HG02852 (cell line): ENCODE data around the gene DDX10.
"Not testable (repeated sequence)": the region's sequence is repeated elsewhere in the genome, so short reads cannot be mapped to it uniquely, and the experiment has no call there.

Source experiments
- ATAC-seq: cut with Tn5 transposase; IDR thresholded peaks from one replicate; pipeline ENCODE4 v1.9.1; 2021; ENCODE audit warnings: mild to moderate bottlenecking, moderate library complexity; ENCODE audit not compliant: unreplicated experiment

DDX10 gene

DNA sequence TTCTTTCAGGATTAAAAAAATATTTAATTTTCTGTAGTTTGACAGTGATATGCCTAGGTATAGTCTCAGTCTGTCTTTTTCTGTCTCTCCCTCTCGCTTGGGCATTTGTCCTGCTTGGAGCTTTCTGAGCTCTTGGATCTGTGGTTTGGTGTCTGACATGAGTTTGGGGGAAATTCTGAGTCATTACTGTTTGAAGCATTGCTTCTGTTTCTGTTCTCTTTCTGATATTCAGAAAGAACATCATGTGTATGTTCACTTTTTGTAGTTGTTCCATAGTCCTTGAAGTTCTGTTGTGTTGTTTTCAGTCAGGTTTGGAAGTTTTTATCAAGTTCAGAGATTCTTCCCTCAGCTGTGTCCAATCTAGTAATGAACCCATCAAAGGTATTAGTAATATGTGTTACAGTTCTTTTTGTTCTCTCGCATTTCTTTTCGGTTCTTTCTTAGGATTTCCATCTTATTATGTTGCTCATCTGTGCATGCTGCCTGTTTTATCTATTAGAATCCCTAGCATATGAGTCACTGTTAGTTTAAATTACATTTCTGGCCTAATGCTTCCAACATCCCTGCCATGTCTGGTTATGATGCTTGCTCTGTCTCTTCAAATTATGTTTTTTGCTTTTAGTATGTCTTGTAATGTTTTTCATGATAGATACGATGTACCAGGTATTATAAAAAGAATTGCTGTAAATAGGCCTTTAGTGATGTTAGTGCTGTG is 48.4 kb downstream of the DDX10 start:
- ATAC-seq, result peak; percentile 70

DNA sequence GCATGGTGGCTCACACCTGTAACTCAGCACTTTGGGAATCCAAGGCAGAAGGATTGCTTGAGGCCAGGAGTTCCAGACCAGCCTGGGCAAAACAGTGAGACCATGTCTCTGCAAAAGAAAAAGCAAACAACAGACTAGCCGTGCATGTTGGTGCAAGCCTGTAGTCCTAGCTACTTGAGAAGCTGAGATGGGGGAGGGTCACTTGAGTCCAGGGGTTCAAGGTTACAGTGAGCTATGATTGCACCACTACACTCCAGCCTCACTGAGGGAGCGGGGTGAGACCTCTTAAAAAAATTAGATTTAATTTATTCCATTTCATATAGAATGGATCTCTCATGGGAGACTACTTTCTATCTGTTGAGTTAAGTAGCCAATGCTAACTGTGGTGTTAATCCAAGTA is 50.4 kb downstream of the DDX10 start:
- ATAC-seq, result no peak

- ATAC-seq, result no peak
These were observed 53.6 kb downstream of the DDX10 start for GRCh38 chr11:108718466-108718865.

GRCh38 chr11:108724974-108725689 is 60.3 kb downstream of the DDX10 start:
- ATAC-seq, result no peak

DNA sequence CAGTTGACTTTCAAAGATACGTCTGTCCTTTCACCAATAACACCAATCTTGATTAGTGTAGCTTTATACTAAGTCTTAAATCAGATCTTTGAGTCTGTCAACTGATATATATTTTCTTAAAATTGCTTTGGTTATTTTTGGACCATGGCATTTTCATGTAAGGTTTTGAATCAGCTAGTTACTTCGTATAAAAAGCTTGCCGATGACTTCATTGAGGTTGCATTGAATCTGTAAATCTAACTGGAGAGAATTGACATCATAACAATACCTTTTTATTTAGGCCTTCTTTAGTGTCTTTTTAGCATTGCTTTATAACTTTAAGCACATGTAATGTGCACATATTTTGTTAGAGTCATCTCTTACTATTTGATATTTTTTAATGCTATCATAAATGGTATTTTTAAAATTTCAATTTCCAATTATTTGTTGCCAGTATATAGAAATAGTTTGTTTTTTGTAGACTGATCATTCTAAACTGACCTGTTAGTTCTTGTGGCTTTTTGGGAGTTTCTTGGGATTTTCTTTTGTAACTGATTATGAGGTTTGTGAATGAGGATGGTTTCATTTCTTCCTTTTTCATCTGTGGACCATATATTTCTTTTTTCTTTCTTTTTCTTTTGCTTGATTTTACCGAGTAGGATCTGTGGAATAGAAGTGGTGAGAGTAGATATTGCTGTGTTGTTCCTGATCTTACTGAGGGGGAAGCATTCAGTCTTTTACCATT is 61.4 kb downstream of the DDX10 start:
- no peak for ATAC-seq

DNA sequence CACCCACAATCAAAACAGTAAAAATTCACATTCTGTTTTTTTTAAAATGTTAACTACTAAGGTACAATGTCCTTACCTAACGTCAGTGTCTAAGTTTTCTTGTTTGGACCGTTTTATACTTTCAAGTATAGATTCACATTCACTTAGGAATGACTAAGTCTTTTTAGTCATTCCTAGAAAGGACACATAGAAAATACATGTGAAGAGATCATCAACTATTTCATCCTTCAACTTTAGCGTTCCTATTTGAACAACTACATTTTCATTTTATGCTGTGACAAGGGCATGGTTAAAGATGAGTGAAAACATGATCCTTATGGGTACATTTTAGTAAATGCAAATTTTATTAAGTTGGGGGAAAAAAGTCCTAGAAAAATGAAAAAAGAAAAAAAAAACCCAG is 62.8 kb downstream of the DDX10 start:
- peak; percentile 66 for ATAC-seq

GRCh38 chr11:108729227-108729871 is 64.5 kb downstream of the DDX10 start:
- no peak for ATAC-seq

DNA sequence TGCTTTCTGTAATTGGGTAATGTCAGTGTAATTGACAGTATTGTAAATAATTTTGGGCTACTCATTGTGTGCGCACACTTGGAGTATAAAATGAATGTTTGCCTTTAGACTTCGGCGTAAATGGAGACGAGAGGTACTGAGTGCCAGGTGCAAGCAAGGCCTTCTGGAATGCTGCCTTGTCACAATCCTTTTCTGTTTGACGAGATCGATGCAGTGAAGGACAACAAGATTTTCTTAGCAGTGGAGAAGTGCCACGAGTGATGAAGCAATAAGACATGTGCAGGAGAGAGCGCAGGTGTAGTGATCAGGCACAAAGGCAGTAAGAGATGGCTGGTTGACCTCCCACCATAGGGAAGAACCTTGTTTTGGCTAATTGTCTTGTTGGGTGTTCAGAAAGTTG is 67.5 kb downstream of the DDX10 start:
- no peak for ATAC-seq

- peak; percentile 94 for ATAC-seq
These were observed 68.7 kb downstream of the DDX10 start for GRCh38 chr11:108733479-108734116.

GRCh38 chr11:108734283-108734682 is 69.4 kb downstream of the DDX10 start:
- ATAC-seq, result no peak

DNA sequence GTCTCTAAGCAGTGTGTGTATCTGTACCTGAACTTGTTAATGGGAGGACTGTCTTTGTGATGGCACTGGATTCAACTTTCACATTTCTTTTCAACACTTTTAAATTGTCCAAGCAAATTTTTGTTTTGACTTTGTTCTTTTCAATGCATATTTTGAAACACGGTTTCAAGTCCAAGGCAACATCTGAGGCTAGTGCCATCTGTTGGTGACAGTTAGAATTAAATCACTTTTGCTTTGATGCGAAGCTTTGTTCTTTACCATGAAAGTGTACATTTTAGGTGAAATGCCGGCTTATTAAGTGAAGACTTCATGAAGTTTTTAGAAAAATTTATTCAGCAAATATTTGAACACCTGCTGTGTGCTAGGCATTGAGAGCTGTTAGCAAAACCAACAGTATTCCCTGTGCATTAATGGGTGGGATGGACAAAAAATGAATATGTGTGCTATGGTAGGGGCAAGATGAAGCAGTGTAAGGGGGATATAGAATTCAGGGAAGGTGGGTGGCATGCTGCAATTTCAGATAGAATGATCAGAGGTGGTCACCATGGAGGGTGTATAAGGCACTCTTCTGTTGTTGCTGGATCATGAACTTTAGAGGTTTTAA is 70.2 kb downstream of the DDX10 start:
- no peak for ATAC-seq

GRCh38 chr11:108740132-108740531 is 75.3 kb downstream of the DDX10 start:
- ATAC-seq, result not testable (repeated sequence)

DNA sequence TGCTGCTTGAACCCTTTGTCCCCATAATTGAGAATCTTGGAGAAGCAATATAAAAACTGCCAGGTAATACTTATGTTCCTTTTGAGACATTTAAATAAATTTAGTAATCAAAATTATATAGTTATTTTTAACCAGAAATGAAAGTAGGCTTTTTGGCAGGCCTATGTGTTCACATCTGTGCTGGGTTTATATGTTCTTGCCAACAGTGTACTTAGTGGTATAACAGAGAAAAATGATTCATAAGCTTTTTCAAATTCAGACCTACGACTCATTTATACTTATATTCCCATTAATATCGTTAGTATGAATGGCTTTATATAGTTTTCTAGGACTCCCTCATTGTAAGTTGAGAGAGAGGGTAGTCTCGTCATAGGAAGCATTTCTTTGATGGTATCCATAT is 79.0 kb downstream of the DDX10 start:
- ATAC-seq, result no peak

DNA sequence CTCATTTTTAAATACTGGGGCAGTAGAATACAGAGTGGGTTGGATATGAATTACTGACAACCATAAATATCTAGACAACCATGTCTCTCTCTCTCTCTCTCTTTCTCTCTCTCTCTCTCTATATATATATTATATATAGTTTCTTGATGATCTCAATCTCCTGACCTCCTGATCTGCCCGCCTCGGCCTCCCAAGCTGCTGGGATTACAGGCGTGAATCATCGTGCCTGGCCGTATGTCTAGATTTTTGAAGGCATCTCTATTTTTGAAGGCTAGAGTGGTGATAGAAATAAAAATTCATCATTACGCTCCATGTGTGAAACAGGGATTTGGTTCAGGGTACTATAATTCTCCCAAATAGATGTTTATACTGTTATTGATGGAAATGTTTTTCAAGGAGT is 84.1 kb downstream of the DDX10 start:
- no peak for ATAC-seq

GRCh38 chr11:108751444-108751843 is 86.6 kb downstream of the DDX10 start:
- ATAC-seq, result no peak

DNA sequence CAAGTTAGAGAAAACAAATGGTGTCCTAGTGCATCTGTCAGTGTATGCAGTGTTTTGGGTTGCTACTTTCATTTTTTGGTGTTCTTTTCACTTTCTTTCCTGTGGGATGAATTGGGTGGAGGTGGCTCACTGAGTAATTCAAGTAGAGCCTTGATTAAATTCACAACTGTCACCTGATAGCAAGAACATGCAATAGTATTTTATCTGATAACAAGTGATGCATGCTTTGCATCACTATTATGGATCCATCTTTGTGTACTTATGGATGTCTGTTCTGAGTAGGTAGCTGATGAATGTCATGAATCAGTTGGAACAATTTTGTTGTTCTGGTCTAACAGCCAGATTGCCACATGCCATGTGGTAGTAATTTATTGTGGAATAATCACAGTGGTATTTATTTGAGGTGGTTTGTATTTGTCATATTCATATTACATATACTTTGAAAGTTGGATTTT is 87.5 kb downstream of the DDX10 start:
- no peak for ATAC-seq

- no peak for ATAC-seq
These were observed 90.2 kb downstream of the DDX10 start for GRCh38 chr11:108754901-108755625.

GRCh38 chr11:108757630-108758029 is 92.8 kb downstream of the DDX10 start:
- no peak for ATAC-seq

DNA sequence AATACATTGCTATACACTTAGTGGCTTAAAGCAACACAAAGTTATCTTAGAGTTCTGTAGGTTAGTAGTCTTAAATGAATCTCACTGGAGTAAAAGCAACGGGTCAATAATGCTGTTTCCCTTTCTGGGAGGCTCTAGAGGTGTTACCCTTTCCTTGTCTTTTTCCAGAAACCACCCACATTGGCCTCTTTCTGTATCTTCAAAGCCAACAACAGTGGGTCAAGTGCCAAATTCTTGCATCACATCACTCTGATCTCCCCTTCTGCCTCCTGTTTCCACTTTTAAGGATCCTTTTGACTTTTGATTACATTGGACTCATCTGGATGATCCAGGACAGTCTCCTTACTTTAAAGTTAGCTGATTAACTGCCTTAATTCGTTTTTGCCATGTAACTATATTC is 93.6 kb downstream of the DDX10 start:
- ATAC-seq, result no peak
